Mesenteric fat pad (tissue), 1 donor: ENCODE measurements around the gene MATN1. TPM values are rescaled to one million over a fixed set of nuclear protein-coding genes. Genes with fewer than 3 reads are reported as not detected.

Source experiments
- DNase-seq: peaks from one replicate; pipeline ENCODE4 v3.0.0-alpha.2; 2020; ENCODE audit warnings: low spot score
- total RNA-seq: library from RNA; stranded (reverse); fragmentation: NEBNext Ultra II Directional; extraction: Animal tissue kit (Norgen Biotek cat#: 25700); gene quantifications from one replicate; pipeline ENCODE4 v1.2.1, GENCODE V29; 2021
- donor health status: DM: yes; HTN: yes; CAD: no.

The MATN1 gene
- total RNA-seq, 1 donor from 2014 or later, result not detected

DNA sequence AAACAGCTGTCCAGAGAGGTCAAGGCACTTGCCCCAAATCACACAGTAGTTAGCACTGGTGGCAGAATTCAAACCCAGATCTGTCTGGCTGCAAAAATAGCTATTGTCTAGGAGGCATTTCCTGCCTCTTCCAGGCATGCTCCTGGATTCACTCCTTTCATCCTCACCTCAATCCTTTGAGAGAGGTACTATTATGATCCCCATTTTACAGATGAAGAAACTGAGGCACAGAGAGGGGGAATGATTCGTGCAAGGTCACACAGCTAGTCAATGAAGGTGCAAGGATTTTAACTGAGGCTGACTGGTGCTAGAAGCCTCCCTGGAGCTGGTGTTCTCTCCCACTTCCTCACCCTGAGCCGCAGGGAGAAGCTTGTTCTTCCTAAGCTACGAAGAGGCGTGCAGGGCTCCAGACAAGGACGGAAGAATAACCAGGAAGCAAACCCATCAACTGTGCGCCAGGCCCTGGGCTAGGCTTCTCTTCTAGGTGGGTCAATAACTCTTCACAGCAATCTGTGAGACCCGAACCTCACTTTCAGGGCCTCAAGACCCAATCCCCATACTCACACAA is 34.8 kb upstream of the MATN1 start:
- no peak for DNase-seq

DNA sequence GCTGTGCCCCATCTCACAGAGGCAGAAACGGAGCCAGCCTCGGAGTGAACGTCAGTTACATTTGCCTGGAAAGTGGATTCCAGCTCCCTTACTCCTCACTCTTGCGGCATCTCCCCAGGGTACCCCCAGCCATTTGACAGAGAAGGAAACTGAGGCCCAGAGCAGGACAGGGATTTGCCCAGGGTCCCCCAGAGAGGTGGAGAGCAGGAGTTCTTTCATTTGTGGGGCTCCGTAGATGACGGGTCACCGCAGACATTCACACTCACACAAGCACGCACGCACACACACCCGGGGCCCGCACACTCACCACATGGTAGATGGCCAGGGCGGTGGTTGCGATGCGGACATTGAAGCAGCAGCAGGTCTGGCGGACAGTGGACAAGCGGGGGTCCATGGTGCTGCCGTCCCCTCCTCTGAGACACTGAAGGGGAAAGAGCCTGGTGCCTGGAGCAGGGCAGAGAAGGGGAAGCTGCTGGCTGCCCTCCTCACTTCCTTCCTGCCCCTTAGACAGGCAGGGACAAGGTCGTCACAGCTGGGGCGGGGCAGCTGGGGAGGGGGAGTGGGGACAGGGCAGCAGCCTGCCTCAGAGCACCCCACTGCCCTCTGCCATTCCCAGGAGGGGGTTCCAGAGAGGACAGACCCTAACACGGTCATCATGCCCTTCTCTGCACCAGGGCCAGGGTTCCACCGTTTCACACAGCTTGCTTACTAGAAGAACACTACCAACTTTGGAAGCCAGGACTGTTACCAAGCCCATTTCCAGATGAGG is 34.2 kb upstream of the MATN1 start, which contains the start of gene LAPTM5:
Gene LAPTM5 (minus strand): TSS at position 423 of the 769 bp plus-strand sequence. CDS start 29 bp downstream, at position 394.
- no peak for DNase-seq

DNA sequence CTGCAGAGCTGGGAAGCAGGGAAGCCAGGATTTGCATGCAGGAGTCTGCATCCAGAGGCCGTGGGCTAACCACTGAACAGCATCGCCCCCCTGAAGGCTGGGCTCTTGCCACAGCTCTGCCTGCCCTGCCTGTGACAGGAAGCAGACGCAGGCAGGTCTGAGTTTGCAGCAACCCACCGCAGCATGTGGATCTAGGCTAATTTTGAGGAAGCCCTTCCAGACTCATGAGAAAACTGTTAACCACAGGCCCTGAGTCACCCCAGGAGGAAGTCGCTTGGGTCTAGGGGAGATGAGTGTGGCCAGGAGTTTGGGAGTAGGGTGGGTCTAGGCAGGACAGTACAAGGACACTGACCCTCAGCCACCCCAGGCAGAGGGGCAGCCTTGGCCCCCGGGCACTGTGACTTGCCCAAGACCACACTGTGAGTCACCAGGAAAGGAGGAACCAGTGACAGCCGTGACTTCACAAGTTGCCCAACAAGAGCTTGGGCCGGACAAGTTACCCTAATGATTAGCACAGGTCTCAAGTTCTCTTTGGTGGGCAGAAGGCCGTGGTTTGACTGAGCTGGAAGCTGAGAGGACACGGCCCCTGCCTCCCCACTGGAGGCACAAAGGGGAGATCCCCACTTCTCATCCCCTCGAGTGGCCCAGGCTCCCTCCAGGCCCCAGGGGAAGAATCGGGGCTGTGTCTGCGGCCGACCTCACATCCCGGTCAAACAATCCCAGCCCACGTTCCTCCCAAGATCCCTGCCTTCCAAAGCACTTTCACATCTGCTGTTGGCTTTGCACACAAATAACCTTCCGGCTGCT is 33.4 kb upstream of the MATN1 start:
- DNase-seq, result no peak

DNA sequence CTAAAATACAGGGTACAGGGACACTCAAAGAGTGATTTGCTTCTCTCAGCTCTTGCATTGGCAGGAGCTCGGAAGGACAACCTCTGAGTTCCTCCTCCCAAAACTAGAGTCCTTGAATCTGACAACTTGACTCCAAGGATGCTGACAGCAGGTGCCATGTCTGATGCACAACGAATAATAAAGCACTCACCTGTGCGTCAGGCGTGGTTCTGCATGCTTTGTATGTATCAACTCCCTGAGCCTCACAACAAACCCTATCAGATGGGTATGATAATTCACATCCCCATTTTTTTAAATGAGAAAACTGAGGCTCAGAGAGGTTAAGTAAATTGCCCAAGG is 32.8 kb upstream of the MATN1 start:
- no peak for DNase-seq

GRCh38 chr1:30755746-30756145 is 32.4 kb upstream of the MATN1 start:
- no peak for DNase-seq

DNA sequence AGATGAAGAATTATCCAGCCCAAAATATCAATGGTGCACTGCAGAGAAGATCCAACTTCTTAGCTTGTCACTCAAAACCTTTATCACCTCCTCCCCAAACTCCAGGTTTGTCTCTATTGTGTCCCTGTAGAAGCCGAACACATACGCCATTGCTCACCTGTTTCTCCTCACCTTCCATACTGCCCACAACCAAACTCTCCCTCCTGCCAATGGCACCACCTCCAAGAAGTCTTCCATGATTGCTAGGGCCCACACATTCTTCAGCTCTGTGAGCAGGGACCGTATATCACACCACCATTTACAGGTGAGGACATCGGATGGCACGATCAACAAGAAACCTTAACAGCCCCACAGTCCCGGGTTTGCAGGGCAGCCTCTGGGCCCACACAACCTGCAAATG is 31.9 kb upstream of the MATN1 start:
- no peak for DNase-seq

DNA sequence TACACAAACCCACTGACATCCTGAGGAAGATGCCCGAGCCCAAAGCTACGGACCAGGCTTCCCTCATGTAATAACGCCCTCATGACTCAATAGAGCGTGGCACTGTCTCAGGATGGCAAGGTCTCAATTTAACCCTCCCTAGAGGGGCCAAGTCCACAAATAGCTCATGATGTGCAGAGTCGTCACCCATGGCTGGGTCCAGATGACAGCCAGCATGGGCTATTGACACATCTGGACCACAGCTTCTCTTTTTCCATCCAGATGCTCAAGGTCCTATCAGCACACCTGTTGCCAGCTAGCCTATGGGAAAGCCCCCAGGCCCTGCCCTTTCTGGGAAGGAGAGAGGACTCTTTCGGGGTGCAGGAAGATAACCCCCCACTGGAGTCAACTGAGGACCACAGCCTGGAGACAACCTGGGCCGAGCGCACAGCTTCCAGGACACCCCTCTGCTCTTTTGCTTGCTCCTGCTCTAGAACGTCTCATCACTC is 31.3 kb upstream of the MATN1 start:
- no peak for DNase-seq

- DNase-seq, result no peak
These were observed 30.3 kb upstream of the MATN1 start for GRCh38 chr1:30753660-30754123.

- no peak for DNase-seq
These were observed 29.7 kb upstream of the MATN1 start for GRCh38 chr1:30753118-30753517.

DNA sequence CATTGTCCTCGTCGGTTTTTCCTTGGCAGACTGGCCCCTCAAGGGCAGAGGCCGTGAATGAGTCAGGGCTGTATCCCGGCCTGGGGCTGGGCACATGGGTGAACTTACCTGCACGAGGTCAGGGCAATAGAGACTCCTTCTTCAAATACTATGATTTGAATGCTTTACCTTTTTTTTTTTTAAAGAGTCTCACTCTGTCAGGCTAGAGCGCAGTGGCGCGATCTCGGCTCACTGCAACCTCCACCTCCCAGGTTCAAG is 29.2 kb upstream of the MATN1 start:
- DNase-seq, result no peak

DNA sequence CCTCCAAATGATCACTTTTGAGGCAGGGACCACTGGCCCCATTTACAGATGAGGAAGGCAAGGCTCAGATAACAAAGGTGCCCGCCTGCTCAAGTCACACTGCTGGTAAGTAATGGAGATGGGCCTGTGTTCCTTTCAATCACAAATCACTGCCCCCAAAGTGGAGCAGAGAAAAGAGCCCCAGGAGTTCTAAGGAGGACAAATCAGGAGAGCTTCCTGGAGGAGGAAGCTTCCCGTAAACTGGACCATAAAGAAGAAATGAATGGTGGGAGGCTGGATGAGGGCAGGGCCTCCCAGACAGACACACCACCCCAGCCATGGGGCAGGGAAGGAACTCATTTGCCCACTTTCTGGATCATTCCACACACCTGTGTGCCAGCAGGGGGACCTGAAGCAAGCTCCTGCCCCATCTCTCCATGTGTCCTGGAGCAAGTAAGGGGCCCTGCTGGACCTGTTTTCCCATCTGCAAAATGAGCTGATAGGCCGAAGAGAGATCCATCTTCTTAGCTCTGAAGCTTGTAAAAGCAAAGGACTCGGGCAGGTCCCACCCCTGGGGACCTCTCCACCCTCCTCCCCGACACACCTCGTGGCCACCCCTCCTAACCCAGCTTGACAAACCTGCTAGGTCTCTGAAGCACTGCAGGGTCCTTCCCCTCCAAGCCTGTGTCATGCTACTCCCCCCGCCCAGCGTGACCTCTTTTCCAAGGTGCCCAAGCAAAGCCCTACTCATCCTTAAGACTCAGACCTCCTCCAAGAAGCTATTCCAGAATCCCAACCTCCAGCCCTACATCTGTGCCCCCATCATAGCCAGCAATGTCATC is 28.7 kb upstream of the MATN1 start:
- no peak for DNase-seq

DNA sequence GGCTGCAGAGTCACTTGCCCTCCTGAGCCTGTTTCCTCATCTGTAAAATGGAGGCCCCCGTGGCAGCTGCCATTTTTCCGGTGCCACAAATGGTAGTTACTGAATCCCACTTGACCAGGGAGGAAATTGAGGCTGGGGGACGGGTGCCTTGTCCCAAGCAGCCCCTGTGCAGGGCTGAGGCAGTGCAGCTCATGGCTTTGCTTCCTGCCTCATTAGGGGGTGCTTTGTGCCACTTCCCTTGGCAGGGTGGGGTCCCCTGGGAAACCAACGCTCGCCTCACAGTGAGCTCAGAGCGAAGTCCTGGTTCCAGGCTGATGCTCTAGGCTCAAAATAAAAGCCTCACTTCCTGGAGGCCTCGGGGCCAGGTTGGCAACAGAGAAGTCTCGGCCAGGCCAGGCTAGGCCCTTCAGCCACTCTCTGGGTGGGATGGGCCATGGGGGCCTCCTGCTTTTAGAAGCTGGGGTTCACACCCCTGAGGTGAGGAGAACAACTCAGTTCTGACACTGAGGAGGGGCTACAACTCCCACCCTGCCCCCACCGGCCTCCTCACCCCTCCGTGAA is 27.4 kb upstream of the MATN1 start:
- DNase-seq, result no peak

- DNase-seq, result no peak
These were observed 26.6 kb upstream of the MATN1 start for GRCh38 chr1:30749691-30750583.

DNA sequence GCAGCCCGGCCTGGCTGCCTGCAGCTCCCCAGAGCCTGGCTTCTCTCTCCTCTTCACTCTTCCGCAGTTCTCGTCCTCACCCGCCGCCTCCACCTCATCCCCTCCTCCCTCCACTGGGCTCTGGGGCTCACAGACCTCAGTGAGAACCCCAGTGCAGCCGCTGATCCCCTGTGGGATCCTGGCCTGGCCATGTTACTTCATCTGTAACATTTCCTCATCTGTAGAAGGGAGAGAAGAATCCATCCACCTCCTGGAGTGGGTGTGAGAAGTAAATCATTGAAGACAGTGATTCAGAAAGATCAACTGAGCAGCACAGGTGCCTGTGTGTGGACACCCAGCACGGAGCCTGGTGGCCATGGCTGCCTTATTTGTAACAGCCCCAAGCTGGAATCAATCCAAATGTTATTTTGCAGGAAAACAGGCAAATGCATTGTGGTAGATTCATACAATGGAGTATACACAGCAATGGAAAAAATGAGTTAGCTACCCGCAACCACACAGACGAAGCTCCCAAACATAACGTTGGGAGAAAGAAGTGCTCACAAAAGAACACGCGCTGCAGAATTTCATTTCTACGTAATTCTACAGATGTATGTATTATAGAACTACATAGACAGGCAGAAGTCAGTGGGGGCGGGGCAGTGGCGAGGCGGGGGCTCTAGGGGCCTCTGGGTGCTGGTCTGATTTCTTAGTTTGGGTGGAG is 25.5 kb upstream of the MATN1 start:
- no peak for DNase-seq

GRCh38 chr1:30748098-30748698 is 24.8 kb upstream of the MATN1 start:
- DNase-seq, result no peak

DNA sequence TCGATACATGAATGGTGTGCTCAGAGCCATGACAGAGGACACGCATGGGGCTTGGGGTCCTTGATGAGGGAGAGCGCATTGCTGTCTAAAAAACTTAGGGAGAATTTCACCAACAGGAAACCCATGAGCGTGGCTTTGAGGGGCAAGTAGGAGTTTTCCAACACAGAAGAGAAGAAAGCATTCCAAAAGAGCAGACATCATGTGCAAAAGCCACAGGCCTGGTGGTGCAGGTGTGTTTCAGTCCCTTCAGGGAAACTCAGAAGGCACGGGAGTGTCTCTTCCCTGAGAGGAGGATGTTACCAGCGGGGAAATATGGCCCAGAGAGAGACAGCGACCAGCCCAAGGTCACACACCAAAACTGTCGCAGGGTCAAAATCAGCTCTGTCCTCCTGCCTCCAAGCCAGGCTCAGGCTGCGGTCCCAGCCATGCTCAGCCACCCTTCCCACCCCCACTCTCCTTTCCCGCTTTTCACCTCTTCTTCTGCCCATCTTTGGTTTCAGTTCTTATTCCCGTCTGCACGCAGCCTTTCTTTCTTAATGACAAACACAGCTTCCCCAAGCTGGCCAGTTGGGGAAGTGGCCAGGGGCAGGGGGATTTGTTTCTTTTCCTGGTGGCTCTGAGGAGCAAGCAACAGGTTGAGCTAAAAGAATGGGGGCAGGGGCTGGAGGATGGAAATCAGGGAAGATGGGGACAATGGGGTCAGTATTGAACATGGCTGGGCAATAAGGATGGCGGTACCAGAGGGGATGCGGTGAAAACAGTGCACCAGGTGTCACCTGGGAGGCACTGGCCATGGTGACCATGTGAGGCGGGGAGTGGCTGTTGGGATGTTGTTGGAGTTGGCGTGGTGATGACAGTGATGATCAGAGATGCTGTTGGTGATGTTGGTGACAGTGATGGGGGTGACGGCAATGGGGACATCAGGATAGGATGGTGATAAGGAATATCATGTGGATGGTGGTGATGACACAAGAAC is 23.9 kb upstream of the MATN1 start:
- DNase-seq, result no peak

- no peak for DNase-seq
These were observed 23.0 kb upstream of the MATN1 start for GRCh38 chr1:30746212-30747032.
